ENCODE measurements around the gene SMARCB1. TPM values are rescaled to one million over a fixed set of nuclear protein-coding genes. Genes with fewer than 3 reads are reported as not detected.

The SMARCB1 gene
- total and polyA plus RNA-seq, 5 experiments from 2014 or later: 33.3 to 55.5 (median 45.0) TPM

DNA sequence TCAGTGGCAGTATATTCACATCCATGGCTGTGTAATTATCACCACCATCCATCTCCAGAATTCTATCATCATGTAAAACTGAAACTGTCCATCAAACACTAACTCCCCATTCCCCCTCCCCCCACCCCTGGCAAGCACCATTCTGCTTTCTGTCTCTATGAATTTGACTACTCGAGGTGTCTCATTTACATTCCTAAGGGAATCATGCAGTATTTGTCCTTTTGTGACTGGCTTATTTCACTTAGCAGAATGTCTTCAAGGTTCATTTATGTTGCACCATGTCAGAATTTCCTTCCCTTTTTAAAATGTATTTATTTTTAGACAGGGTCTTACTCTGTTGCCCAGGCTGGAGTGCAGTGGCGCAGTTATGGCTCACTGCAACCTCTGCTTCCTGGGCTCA lies 31.8 kb downstream of the SMARCB1 start:
- POLR2A ChIA-PET: no interaction called here

GRCh38 chr22:23820748-23821211 lies 34.0 kb downstream of the SMARCB1 start:
- Mint-ChIP-seq H3K4me1 (peaks cover 5 to 36% (median 7%) of the 10 kb centered on the region in 4 donors), H3K4me3 (peak overlapping the region in 1 of 10 donors; percentile 57), H3K27ac (peak overlapping the region in 6 of 10 donors; percentile 15 to 61 (median 35)), H3K36me3 (peaks cover 0 to 94% (median 21%) of the 10 kb centered on the region in 3 donors), H3K27me3 (no peaks in the 10 kb centered on the region), H3K9me3 (no peaks in the 10 kb centered on the region)
- DNase-seq: no peak
- no peak for ATAC-seq
- POLR2A ChIA-PET: no interaction called here

More for the DNA sequence above, 31.8 kb downstream of the SMARCB1 start:
- Mint-ChIP-seq H3K36me3 (peaks cover 0 to 89% (median 19%) of the 10 kb centered on the region in 3 donors), H3K4me1 (peaks cover under 1 to 36% (median 6%) of the 10 kb centered on the region in 4 donors), H3K9me3 (no peaks in the 10 kb centered on the region), H3K27me3 (no peaks in the 10 kb centered on the region), H3K4me3 (no peak overlapping the region), H3K27ac (peak overlapping the region in 1 of 10 donors; percentile 16)
- ATAC-seq: no peak
- DNase-seq: no peak

DNA sequence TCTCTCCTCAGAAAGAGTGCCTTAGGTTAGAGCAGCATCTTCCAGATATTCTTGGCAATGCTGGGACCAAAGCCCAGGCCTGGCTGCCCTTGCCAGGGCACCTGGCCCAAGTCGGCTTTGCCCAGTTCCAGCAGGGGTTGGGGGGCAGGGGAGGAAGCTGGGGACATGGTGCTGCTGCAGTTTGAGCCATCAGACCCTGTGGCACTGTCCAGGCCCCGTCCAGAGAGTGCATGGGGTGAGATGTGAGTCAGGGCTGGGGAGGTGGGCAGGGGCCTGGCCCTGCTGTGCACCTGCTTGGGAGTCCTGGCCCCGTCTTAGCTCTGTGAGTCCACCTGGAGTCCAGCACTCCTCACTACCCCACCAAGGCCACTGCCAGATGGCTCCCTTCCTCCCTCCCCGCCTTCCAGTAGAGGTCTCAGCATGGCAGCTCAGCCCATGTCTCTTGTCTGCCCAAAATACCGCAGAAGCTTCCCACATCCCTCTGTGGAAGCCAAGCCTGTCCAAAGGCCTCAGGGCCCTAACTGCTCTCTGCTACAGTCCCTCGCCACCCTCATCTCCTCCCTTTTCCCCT lies 35.4 kb downstream of the SMARCB1 start:
- H3K27ac Mint-ChIP-seq: peak overlapping the region in 2 of 10 donors; percentile 38 to 79
- peaks cover under 1 to 35% (median 5%) of the 10 kb centered on the region in 4 donors for H3K4me1 Mint-ChIP-seq
- H3K9me3 Mint-ChIP-seq: no peaks in the 10 kb centered on the region
- H3K27me3 Mint-ChIP-seq: no peaks in the 10 kb centered on the region
- H3K36me3 Mint-ChIP-seq: peaks cover 0 to 92% (median 18%) of the 10 kb centered on the region in 3 donors
- DNase-seq (no peak), ATAC-seq (no peak)
- H3K4me3 Mint-ChIP-seq: no peak overlapping the region
- POLR2A ChIA-PET: interaction anchor here (0.7 kb wide), 1 partner anchor 37 kb away, joined by 3 read pairs; no protein-coding TSS in a partner anchor

DNA sequence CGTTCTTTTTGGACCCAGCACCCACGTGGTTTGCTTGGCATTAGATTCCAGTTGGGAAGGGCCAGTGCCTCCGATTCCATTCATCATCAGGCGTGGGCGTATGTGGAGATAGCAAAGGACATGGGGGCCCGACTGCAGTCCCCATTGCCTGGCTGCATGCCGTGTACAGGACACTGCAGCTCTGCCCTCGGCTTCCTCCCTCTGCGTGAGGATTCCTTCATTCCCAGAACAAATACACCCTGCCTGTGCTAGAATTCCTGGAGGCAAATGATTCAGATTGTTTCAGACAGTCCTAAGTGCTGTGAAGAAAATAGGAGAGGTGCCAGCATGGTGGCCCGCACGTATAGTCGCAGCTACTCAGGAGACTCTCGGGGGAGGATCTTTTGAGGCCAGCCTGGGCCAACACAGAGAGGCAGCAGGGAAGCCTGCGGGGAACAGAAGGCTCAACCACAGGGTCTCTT lies 36.6 kb downstream of the SMARCB1 start:
- DNase-seq: no peak
- no peak for ATAC-seq
- Mint-ChIP-seq H3K36me3 (peaks cover 0 to 87% (median 16%) of the 10 kb centered on the region in 3 donors), H3K4me3 (no peak overlapping the region), H3K9me3 (no peaks in the 10 kb centered on the region), H3K4me1 (peaks cover 0 to 33% (median 5%) of the 10 kb centered on the region in 4 donors), H3K27ac (peak overlapping the region in 1 of 10 donors; percentile 79), H3K27me3 (no peaks in the 10 kb centered on the region)
- POLR2A ChIA-PET: interaction anchor here (0.6 kb wide), 1 partner anchor 91 kb away, joined by 5 read pairs; no protein-coding TSS in a partner anchor

DNA sequence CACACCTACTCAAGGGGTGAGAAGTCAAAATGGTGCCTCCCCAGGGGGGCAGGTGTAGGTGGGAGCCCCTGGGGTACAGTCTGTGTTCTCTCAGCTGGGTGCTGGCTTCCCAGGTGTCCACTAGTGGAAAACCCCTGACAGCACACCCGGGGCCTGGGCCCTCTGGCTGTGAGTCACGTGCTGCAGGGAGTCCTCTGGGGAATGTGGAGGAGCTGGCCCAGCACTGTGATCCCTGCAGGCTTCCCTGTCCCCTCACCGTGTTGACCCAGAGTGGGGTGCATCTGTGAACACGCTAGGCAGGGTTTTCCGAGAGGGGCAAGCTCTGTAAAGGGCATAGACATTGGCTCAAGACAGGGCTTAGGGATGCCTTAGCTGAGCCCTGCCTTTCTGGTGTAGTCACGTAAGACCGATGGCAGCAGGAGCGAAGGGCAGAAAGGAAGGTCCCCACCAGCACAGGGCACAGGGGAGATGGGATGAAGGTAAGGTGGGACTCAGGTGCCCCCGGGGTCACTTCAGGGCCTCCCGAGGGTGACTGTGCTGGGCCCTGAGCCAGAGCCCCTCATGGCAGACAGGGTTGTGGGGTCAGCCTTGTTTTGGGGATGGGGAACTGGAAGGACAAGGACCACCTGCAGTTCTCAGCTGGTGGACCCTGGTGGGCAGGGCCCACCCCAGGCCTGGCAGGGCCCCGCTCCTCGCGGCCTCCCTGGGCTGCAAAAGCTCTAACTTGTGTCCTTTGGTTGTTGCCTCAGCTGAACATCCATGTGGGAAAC lies 37.9 kb downstream of the SMARCB1 start:
- H3K27ac Mint-ChIP-seq: peak overlapping the region in 1 of 10 donors; percentile 45
- peaks cover 0 to 86% (median 12%) of the 10 kb centered on the region in 3 donors for H3K36me3 Mint-ChIP-seq

DNA sequence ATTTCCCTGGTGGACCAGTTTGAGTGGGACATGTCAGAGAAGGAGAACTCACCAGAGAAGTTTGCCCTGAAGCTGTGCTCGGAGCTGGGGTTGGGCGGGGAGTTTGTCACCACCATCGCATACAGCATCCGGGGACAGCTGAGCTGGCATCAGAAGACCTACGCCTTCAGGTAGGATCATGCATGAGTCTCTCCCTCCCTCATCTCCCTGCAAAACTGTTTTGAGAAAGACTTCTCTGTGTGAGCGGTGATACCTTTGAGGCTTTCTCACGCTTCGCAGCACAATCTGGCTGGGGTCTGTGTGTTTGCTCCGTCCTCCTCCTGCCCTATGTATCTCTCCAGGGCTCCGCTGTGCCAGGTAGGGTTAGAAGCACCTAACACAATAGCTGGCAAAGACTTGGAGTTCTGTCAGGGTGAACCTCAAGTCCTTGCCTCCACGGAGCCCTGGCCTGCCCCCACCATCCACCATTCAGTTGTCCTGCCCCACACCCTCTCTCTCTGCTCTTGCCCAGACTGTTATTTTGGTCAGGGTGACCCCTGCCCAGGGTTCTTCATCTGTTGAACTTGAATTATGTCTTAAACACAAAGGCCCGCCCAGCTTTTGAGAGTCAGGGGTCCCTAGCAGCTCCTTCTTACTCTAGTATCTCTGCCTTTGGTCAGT lies 38.6 kb downstream of the SMARCB1 start:
- POLR2A ChIA-PET: no interaction called here
- peak overlapping the region in 1 of 10 donors; percentile 19 for H3K27ac Mint-ChIP-seq
- peaks cover 4 to 21% (median 10%) of the 10 kb centered on the region in 4 donors for H3K4me1 Mint-ChIP-seq
- no peaks in the 10 kb centered on the region for H3K9me3 Mint-ChIP-seq
- no peak overlapping the region for H3K4me3 Mint-ChIP-seq
- DNase-seq: no peak
- H3K36me3 Mint-ChIP-seq: peaks cover 0 to 86% (median 12%) of the 10 kb centered on the region in 3 donors
- H3K27me3 Mint-ChIP-seq: no peaks in the 10 kb centered on the region
- no peak for ATAC-seq

More for the DNA sequence above, 37.9 kb downstream of the SMARCB1 start:
- H3K4me1 Mint-ChIP-seq: peaks cover 3 to 24% (median 10%) of the 10 kb centered on the region in 4 donors
- DNase-seq (no peak), ATAC-seq (no peak)
- no peaks in the 10 kb centered on the region for H3K9me3 Mint-ChIP-seq
- POLR2A ChIA-PET: no interaction called here
- H3K4me3 Mint-ChIP-seq: no peak overlapping the region
- H3K27me3 Mint-ChIP-seq: no peaks in the 10 kb centered on the region

DNA sequence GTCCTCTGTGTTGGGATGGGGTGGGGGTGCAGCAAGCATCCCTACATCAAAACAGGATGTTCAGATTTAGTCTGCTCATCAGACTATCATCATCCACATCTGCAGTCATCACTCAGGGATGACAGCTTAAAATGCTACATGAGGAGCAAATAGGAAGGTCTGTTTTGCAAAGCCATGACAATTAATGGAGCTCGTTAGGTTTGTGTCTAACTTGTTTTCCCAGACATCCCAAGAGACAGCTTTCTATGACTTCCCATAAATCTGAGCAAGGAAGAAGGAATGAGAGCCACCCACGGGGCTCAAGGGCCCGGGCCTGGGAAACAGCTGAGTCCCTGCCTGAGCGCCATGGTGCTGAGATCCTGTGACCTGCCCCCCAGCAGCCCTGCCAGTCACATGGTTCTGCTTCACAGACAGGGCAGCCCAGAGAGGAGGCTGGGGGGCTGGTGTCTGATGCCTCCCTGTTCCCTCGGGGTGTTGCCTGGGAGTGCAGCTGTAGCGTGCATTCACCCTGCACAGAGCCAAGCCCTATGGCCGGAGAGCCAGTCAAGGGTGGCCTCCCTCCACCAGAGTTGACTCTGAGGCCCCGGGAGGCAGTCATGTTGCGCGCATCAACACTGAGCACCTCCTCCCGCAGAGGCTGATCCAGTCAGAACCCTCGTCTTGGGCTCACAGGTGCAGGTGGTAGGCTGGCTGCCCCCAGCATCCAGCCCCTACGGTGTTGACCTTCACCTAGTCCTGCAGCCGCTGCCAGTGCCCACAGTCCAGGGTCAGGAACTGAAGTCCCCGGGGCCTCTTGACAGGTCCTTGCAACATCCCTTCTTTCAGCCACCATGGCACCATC lies 40.0 kb downstream of the SMARCB1 start:
- peak overlapping the region in 2 of 10 donors; percentile 39 to 43 for H3K27ac Mint-ChIP-seq
- POLR2A ChIA-PET: no interaction called here
- H3K36me3 Mint-ChIP-seq: peaks cover 0 to 87% (median 16%) of the 10 kb centered on the region in 3 donors
- no peak overlapping the region for H3K4me3 Mint-ChIP-seq
- H3K4me1 Mint-ChIP-seq: peaks cover 4 to 16% (median 9%) of the 10 kb centered on the region in 4 donors
- H3K27me3 Mint-ChIP-seq: no peaks in the 10 kb centered on the region
- no peak for ATAC-seq
- no peak for DNase-seq
- H3K9me3 Mint-ChIP-seq: no peaks in the 10 kb centered on the region

DNA sequence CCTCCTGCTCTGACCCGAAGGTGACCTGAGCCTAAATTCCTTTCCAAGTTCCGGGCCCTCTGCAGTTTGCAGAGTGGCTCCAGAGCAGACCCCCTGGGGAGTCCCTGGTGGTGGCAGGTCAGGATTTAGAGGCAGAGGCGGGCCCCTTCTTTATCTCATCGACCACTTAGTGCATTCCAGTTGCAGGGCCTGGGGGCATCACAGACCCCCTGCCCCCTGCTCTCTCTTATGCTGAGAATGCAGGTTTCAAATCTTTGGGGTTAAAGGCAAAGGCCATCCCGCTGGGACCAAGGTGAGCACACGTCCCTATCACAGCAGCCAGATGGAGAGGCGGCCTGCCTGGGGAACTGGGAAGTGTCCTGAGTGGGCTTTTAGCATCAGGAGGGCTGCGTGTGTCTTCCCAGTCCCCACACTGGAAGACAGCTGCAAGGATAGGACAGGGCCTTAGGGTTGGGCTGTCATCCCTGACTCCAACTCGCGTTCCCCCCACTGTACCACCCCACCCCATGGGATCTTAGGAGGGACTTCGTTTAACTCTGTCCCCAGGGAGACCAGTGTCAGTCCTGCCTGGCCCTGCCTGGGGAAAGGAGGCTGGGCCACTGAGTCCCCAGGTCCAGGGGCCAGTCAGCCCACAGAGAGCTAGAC lies 40.7 kb downstream of the SMARCB1 start:
- no peaks in the 10 kb centered on the region for H3K27me3 Mint-ChIP-seq
- H3K4me1 Mint-ChIP-seq: peaks cover 4 to 16% (median 8%) of the 10 kb centered on the region in 4 donors
- DNase-seq (no peak), ATAC-seq (no peak)
- no peak overlapping the region for H3K4me3 Mint-ChIP-seq
- POLR2A ChIA-PET: no interaction called here
- H3K36me3 Mint-ChIP-seq: peaks cover 0 to 83% (median 16%) of the 10 kb centered on the region in 3 donors
- H3K27ac Mint-ChIP-seq: no peak overlapping the region
- H3K9me3 Mint-ChIP-seq: no peaks in the 10 kb centered on the region

GRCh38 chr22:23828800-23829680 lies 42.3 kb downstream of the SMARCB1 start:
- Mint-ChIP-seq H3K36me3 (peaks cover 0 to 69% (median 11%) of the 10 kb centered on the region in 3 donors), H3K9me3 (no peaks in the 10 kb centered on the region), H3K4me1 (peaks cover 4 to 10% (median 5%) of the 10 kb centered on the region in 4 donors), H3K4me3 (no peak overlapping the region), H3K27me3 (no peaks in the 10 kb centered on the region), H3K27ac (peak overlapping the region in 5 of 10 donors; percentile 9 to 78 (median 59))
- DNase-seq (no peak), ATAC-seq (no peak)
- POLR2A ChIA-PET: interaction anchor here (0.7 to 0.9 kb wide), 2 partner anchors 18 to 30 kb away, joined by 3 read pairs; no protein-coding TSS in a partner anchor

- no peak for ATAC-seq
- peaks cover 4 to 8% (median 5%) of the 10 kb centered on the region in 4 donors for H3K4me1 Mint-ChIP-seq
- POLR2A ChIA-PET: no interaction called here
- no peaks in the 10 kb centered on the region for H3K9me3 Mint-ChIP-seq
- DNase-seq: no peak
- H3K27ac Mint-ChIP-seq: peak overlapping the region in 4 of 10 donors; percentile 2 to 78 (median 23)
- H3K27me3 Mint-ChIP-seq: no peaks in the 10 kb centered on the region
- H3K4me3 Mint-ChIP-seq: peak overlapping the region in 1 of 10 donors; percentile 13
- peaks cover 0 to 65% (median 11%) of the 10 kb centered on the region in 3 donors for H3K36me3 Mint-ChIP-seq
Measured at GRCh38 chr22:23829845-23830372, 43.1 kb downstream of the SMARCB1 start.

All from naive thymus-derived CD8-positive, alpha-beta T cell (primary cell).